ENCODE measurements around the gene CDH6. TPM values are rescaled to one million over a fixed set of nuclear protein-coding genes. Genes with fewer than 3 reads are reported as not detected.

Gene CDH6
- total RNA-seq, 1 experiment from 2014 or later: 0.12 TPM

DNA sequence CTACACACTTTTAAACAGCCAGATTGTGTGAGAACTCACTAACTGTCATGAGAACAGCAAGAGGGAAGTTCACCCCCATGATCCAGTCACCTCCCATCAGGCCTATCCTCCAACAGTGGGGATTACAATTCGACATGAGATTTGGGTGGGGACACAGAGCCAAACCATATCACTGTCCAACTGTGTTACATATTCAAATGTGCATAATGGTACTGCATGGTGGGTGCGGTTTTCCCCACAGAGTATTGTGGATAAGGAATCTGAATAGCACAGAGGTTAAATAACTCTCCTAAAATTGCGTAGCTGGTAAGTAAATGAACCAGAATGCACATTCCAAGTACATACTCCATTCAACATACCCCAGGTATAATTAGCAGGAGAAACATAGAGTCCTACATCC, 32.1 kb downstream of the CDH6 start:
- Histone ChIP-seq H3K36me3 (ENCODE audit: control insufficient read depth in 1 of 2, insufficient read depth in 2 of 2, low read length in 2 of 2) (no peaks in the 10 kb centered on the region), H3K79me2 (ENCODE audit: insufficient read depth, low read length) (no peaks in the 10 kb centered on the region), H3K27ac (ENCODE audit: low read depth, low read length) (no peak overlapping the region), H3K9me2 (ENCODE audit: insufficient read depth) (no peaks in the 10 kb centered on the region), H4K20me1 (ENCODE audit: insufficient read depth) (no peaks in the 10 kb centered on the region), H3K9ac (ENCODE audit: low read length) (no peak overlapping the region), H3K4me3 (replicated peaks in 1 of 2; ENCODE audit: low read depth in 1 of 2, low read length in 2 of 2) (no peak overlapping the region), H3K4me2 (ENCODE audit: low read length) (no peak overlapping the region), H3K4me1 (ENCODE audit: control insufficient read depth in 1 of 2, insufficient read depth in 2 of 2, low read length in 2 of 2) (no peaks in the 10 kb centered on the region), H3K27me3 (ENCODE audit: insufficient read depth, low read length) (no peaks in the 10 kb centered on the region), H2AFZ (ENCODE audit: low read depth, low read length, poor library complexity, severe bottlenecking) (no peak overlapping the region), H3K9me3 (ENCODE audit: control insufficient read depth in 1 of 2, insufficient read depth in 1 of 2, low read depth in 1 of 2, low read length in 2 of 2) (no peaks in the 10 kb centered on the region)
- DNase-seq (ENCODE audit: low read depth, low spot score): no peak
- ChIA-PET POLR2A (no interaction called here), CTCF (no interaction called here), RAD21 (ENCODE audit: low non-redundant PET in 1 of 2, low total read pairs in 2 of 2, uncharacterized antibody in 2 of 2, unreplicated experiment in 2 of 2) (no interaction called here)
- TF ChIP-seq ZNF274 (IDR thresholded peaks at IDR 0.05; ENCODE audit: low read depth, low read length) (no peak), ELF1 (IDR thresholded peaks at IDR 0.05; ENCODE audit: borderline replicate concordance, low read depth) (no peak)
- intact Hi-C loops (cut with micrococcal nuclease): no loop called here
- no TSS peak for BruUV-seq (replicated peaks)
- ATAC-seq: no peak

DNA sequence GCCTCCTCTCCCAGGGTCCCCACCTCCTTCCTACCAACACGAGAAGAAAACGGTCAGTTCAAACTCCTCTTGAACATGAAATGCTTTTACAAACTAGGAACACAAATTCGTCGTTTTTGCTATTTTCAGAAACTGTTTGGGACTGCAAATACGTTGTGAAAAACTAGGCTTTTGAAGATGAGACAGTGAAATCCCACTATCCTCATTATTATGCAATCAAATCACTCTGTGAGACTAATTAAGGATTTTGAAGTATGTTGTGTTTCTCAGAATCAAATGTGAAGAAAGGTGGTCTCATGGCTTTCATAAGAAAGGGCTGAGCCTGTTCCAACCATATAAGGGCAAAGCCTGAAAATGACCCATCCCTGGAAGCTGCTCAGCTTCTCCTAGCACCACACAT, 33.2 kb downstream of the CDH6 start:
- TF ChIP-seq TCF7L2 (IDR thresholded peaks at IDR 0.05; ENCODE audit: borderline replicate concordance, extremely low read depth, insufficient read depth, insufficient read length) (no peak), JUND (IDR thresholded peaks at IDR 0.05) (no peak), ZFX (IDR thresholded peaks at IDR 0.05) (no peak), RAD21 (IDR thresholded peaks at IDR 0.05; ENCODE audit: low read depth) (no peak), EGR1 (IDR thresholded peaks at IDR 0.05; ENCODE audit: low read depth) (no peak), YY1 (IDR thresholded peaks at IDR 0.05; ENCODE audit: extremely low read depth, insufficient replicate concordance, low read depth, low read length) (no peak), CBX3 (IDR thresholded peaks at IDR 0.05; ENCODE audit: low read depth) (no peak), ZNF274 (IDR thresholded peaks at IDR 0.05; ENCODE audit: low read depth, low read length) (no peak), SRF (IDR thresholded peaks at IDR 0.05; ENCODE audit: low read depth) (no peak), FOSL1 (IDR thresholded peaks at IDR 0.05; ENCODE audit: low read depth) (no peak), SP1 (IDR thresholded peaks at IDR 0.05; ENCODE audit: low read depth) (no peak), SIN3A (IDR thresholded peaks at IDR 0.05; ENCODE audit: low read depth) (no peak), EZH2phosphoT487 (IDR thresholded peaks at IDR 0.05; ENCODE audit: borderline replicate concordance) (no peak)
- TF ChIP-seq, protein P1, sequence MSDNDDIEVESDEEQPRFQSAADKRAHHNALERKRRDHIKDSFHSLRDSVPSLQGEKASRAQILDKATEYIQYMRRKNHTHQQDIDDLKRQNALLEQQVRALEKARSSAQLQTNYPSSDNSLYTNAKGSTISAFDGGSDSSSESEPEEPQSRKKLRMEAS (IDR thresholded peaks at IDR 0.05): no peak
- ATAC-seq (no peak), DNase-seq (ENCODE audit: low read depth, low spot score) (no peak)
- no peak overlapping the region for H3K27ac ChIP-seq (ENCODE audit: low read depth, low read length)
- no peaks in the 10 kb centered on the region for H3K36me3 ChIP-seq (ENCODE audit: control insufficient read depth in 1 of 2, insufficient read depth in 2 of 2, low read length in 2 of 2)
- intact Hi-C loops (cut with micrococcal nuclease): no loop called here
- no peak overlapping the region for H3K9ac ChIP-seq (ENCODE audit: low read length)
- H2AFZ ChIP-seq (ENCODE audit: low read depth, low read length, poor library complexity, severe bottlenecking): no peak overlapping the region
- H3K4me3 ChIP-seq (replicated peaks in 1 of 2; ENCODE audit: low read depth in 1 of 2, low read length in 2 of 2): no peak overlapping the region
- no peaks in the 10 kb centered on the region for H3K9me2 ChIP-seq (ENCODE audit: insufficient read depth)
- no TSS peak for BruUV-seq (replicated peaks)
- no peaks in the 10 kb centered on the region for H3K79me2 ChIP-seq (ENCODE audit: insufficient read depth, low read length)
- POLR2A ChIA-PET: no interaction called here
- RAD21 ChIA-PET (ENCODE audit: low non-redundant PET in 1 of 2, low total read pairs in 2 of 2, uncharacterized antibody in 2 of 2, unreplicated experiment in 2 of 2): no interaction called here
- H3K4me2 ChIP-seq (ENCODE audit: low read length): no peak overlapping the region
- CTCF ChIA-PET: no interaction called here
- no peaks in the 10 kb centered on the region for H4K20me1 ChIP-seq (ENCODE audit: insufficient read depth)
- no peaks in the 10 kb centered on the region for H3K27me3 ChIP-seq (ENCODE audit: insufficient read depth, low read length)
- H3K4me1 ChIP-seq (ENCODE audit: control insufficient read depth in 1 of 2, insufficient read depth in 2 of 2, low read length in 2 of 2): no peaks in the 10 kb centered on the region
- no peaks in the 10 kb centered on the region for H3K9me3 ChIP-seq (ENCODE audit: control insufficient read depth in 1 of 2, insufficient read depth in 1 of 2, low read depth in 1 of 2, low read length in 2 of 2)
